Hepatocyte (in vitro differentiated cells): ENCODE results near the gene C1GALT1C1L. TPM values are rescaled to one million over a fixed set of nuclear protein-coding genes. Genes with fewer than 3 reads are reported as not detected.
"Not testable (repeated sequence)": the region's sequence is repeated elsewhere in the genome, so short reads cannot be mapped to it uniquely, and the experiment has no call there.

ENCODE experiments used
- DNase-seq: peaks from one replicate; pipeline ENCODE4 v3.0.0-alpha.2; 2016; ENCODE audit warnings: low spot score
- H2AFZ ChIP-seq: fragments of 200-600 bp; sonication (generic); 2 replicates; pipeline ENCODE4 v1.6.0; 2016; ENCODE audit warnings: antibody characterized with exemption, mild to moderate bottlenecking
- H3K27ac ChIP-seq: fragments of 200-600 bp; sonication (generic); 2 replicates; pipeline ENCODE4 v1.5.1; 2016; ENCODE audit warnings: mild to moderate bottlenecking
- H3K27me3 ChIP-seq: fragments of 200-600 bp; sonication (generic); 2 replicates; pipeline ENCODE4 v1.6.1; 2016
- H3K36me3 ChIP-seq: fragments of 200-600 bp; sonication (generic); replicated peaks from 2 replicates; pipeline ENCODE4 v1.5.1; 2016; ENCODE audit warnings: low read depth; ENCODE audit not compliant: insufficient read depth
- H3K4me1 ChIP-seq: fragments of 200-600 bp; sonication (generic); 2 replicates; pipeline ENCODE4 v1.5.1; 2016; ENCODE audit warnings: mild to moderate bottlenecking, moderate library complexity; ENCODE audit not compliant: insufficient read depth
- H3K4me2 ChIP-seq: fragments of 200-600 bp; sonication (generic); 2 replicates; pipeline ENCODE4 v1.6.0; 2016
- H3K4me3 ChIP-seq: fragments of 200-600 bp; sonication (generic); 2 replicates; pipeline ENCODE4 v1.5.1; 2016; ENCODE audit warnings: mild to moderate bottlenecking
- H3K79me2 ChIP-seq: fragments of 200-600 bp; sonication (generic); 2 replicates; pipeline ENCODE4 v1.6.0; 2017; ENCODE audit warnings: mild to moderate bottlenecking
- H3K9me2 ChIP-seq: fragments of 200-600 bp; sonication (generic); replicated peaks from 2 replicates; pipeline ENCODE4 v1.6.0; 2017; ENCODE audit warnings: mild to moderate bottlenecking; ENCODE audit not compliant: insufficient read depth
- H3K9me3 ChIP-seq: fragments of 200-600 bp; sonication (generic); 2 replicates; pipeline ENCODE4 v1.5.1; 2016; ENCODE audit warnings: low read depth, mild to moderate bottlenecking
- H4K20me1 ChIP-seq: fragments of 200-600 bp; sonication (generic); 2 replicates; pipeline ENCODE4 v1.6.0; 2016; ENCODE audit warnings: mild to moderate bottlenecking; ENCODE audit not compliant: insufficient read depth, poor library complexity, severe bottlenecking
- CTCF ChIP-seq: fragments of 200-600 bp; sonication (generic); IDR thresholded peaks from 2 replicates; pipeline ENCODE4 v1.5.1; 2016; ENCODE audit warnings: antibody characterized with exemption, mild to moderate bottlenecking; ENCODE audit not compliant: poor library complexity
- EZH2 ChIP-seq: fragments of 200-600 bp; sonication (generic); IDR thresholded peaks from 2 replicates; pipeline ENCODE4 v1.6.1; 2016; ENCODE audit warnings: antibody characterized with exemption, mild to moderate bottlenecking, borderline replicate concordance
- EZH2phosphoT487 ChIP-seq: fragments of 200-600 bp; sonication (generic); IDR thresholded peaks from one replicate; pipeline ENCODE4 v1.6.1; 2018; ENCODE audit warnings: antibody characterized with exemption, mild to moderate bottlenecking, low read depth, moderate library complexity; ENCODE audit not compliant: unreplicated experiment, severe bottlenecking
- WGBS: methylation state at CpG from one replicate; pipeline ENCODE4 v1.1.6; 2016; ENCODE audit warnings: low lambda C conversion rate; ENCODE audit errors: missing lambda C conversion rate; 5-methylcytosine and 5-hydroxymethylcytosine counted together
- polyA plus RNA-seq: library from polyadenylated mRNA; unstranded; fragments of >200 nt; fragmentation: Nextera tagmentation; extraction: Ambion mirVana; gene quantifications from 2 replicates; pipeline ENCODE4 v1.2.1, GENCODE V29; 2016
- total RNA-seq: library from RNA; depleted of rRNA; stranded (reverse); fragments of >200 nt; gene quantifications from 2 replicates; pipeline ENCODE4 v1.2.3, GENCODE V29; 2014

The C1GALT1C1L gene
- total and polyA plus RNA-seq, 2 experiments from 2014 or later, result 0.30 TPM; not detected in 1

DNA sequence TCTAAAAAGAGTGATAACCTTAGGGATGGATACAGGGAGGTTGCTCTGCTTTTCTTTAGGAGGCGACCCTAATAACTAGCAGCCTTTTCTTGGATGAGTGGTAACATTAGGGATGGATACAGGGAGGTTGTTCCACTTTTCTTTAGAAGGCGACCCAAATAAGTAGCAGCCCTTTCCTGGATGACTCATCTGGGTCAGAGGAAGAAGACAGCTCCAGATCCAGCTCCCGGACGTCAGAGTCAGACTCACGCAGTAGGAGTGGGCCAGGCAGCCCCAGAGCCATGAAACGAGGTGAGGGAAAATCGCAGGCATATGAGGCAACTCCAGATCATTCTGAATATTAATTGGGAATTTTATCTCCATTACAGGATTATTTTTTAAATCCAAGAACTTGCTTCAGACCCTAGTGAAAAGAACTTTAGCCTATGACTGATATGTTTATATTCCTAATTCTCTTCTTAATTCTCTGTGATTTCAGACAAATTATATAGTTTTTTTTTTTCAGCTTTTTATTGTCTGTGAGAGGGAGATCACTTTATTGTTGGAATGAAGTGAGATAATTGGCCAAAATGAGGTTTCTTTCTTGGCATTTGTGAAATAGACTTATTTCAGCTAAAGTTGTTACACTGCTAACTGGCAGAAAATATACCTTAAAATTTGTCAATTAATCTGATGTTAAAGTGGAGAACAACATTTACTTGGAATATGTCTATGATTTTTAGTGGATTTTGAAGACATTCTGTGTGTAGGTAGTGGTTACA, 31.2 kb upstream of the C1GALT1C1L start:
- no peaks in the 10 kb centered on the region for H3K9me3 ChIP-seq
- H3K27ac ChIP-seq, result no peak overlapping the region
- DNase-seq, result no peak
- H3K79me2 ChIP-seq, result no peaks in the 10 kb centered on the region
- no peaks in the 10 kb centered on the region for H4K20me1 ChIP-seq
- H3K4me2 ChIP-seq, result no peak overlapping the region
- no peak overlapping the region for H3K4me3 ChIP-seq
- H3K4me1 ChIP-seq, result no peaks in the 10 kb centered on the region
- H2AFZ ChIP-seq, result no peak overlapping the region
- no peaks in the 10 kb centered on the region for H3K36me3 ChIP-seq
- no peak for TF ChIP-seq CTCF
- no peak for TF ChIP-seq EZH2phosphoT487
- no peak for TF ChIP-seq EZH2
- no peaks in the 10 kb centered on the region for H3K9me2 ChIP-seq
- H3K27me3 ChIP-seq, result no peaks in the 10 kb centered on the region
- WGBS, result 67% methylated on average over 7 of the region's 7 CpGs

GRCh38 chr2:43701111-43701510, 24.9 kb upstream of the C1GALT1C1L start:
- Histone ChIP-seq H3K79me2 (no peaks in the 10 kb centered on the region), H4K20me1 (no peaks in the 10 kb centered on the region), H2AFZ (no peak overlapping the region), H3K9me2 (no peaks in the 10 kb centered on the region), H3K9me3 (no peaks in the 10 kb centered on the region), H3K4me2 (no peak overlapping the region), H3K27ac (no peak overlapping the region), H3K27me3 (no peaks in the 10 kb centered on the region), H3K4me1 (no peaks in the 10 kb centered on the region), H3K36me3 (no peaks in the 10 kb centered on the region), H3K4me3 (no peak overlapping the region)
- TF ChIP-seq CTCF, result no peak
- TF ChIP-seq EZH2phosphoT487, result no peak
- TF ChIP-seq EZH2, result no peak
- DNase-seq, result no peak

GRCh38 chr2:43699761-43700160, 23.5 kb upstream of the C1GALT1C1L start:
- H3K27ac ChIP-seq, result no peak overlapping the region
- H2AFZ ChIP-seq, result no peak overlapping the region
- H3K9me3 ChIP-seq, result no peaks in the 10 kb centered on the region
- H3K9me2 ChIP-seq, result no peaks in the 10 kb centered on the region
- DNase-seq, result no peak
- no peaks in the 10 kb centered on the region for H3K4me1 ChIP-seq
- H3K4me2 ChIP-seq, result no peak overlapping the region
- H3K27me3 ChIP-seq, result no peaks in the 10 kb centered on the region
- H3K36me3 ChIP-seq, result no peaks in the 10 kb centered on the region
- no peak overlapping the region for H3K4me3 ChIP-seq
- H3K79me2 ChIP-seq, result no peaks in the 10 kb centered on the region
- TF ChIP-seq EZH2phosphoT487 (no peak), CTCF (no peak), EZH2 (no peak)
- WGBS, result 95% methylated on average over 3 of the region's 3 CpGs
- H4K20me1 ChIP-seq, result no peaks in the 10 kb centered on the region

DNA sequence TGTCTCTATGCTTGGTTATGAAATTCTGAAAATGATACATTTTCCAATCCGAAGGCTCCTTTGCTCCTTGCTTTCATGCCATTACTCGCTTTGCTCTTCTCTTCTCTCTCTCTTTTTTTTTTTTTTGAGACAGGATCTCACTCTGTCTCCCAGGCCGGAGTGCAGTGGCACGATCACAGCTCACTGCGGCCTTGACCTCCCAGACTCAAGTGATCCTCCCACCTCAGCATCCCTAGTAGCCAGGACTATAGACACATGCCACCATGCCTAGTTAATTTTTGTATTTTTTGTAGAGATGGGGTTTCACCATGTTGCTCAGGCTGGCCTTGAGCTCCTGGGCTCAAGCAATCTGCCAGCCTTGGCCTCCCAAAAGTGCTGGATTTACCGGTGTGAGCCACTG, 21.9 kb upstream of the C1GALT1C1L start:
- H3K4me2 ChIP-seq, H3K4me3 ChIP-seq, H4K20me1 ChIP-seq, DNase-seq, H3K27me3 ChIP-seq, H3K9me2 ChIP-seq, H3K36me3 ChIP-seq, H3K27ac ChIP-seq, H2AFZ ChIP-seq, H3K4me1 ChIP-seq, H3K9me3 ChIP-seq, H3K79me2 ChIP-seq: not testable (repeated sequence)
- 89% methylated on average over 6 of the region's 6 CpGs for WGBS
